LNCAP (cell line): ENCODE measurements around the gene EIF4E1B.

Source experiments
- CTCF ChIP-seq: fragments of 450-650 bp; IDR thresholded peaks from 2 replicates; pipeline ENCODE4 v1.5.1; 2017; ENCODE audit warnings: mild to moderate bottlenecking

The EIF4E1B gene

GRCh38 chr5:176629853-176630680, at the start of gene EIF4E1B, which contains the start of gene SNCB:
Gene EIF4E1B, plus strand, starts transcription at chr5:176630675. Its CDS starts 12,113 bp downstream, at chr5:176642788.
Gene SNCB, minus strand, starts transcription at chr5:176630534. Its CDS starts 880 bp downstream, at chr5:176629654.
- TF ChIP-seq CTCF: no peak

- no peak for TF ChIP-seq CTCF
These were observed 49.1 kb upstream of the EIF4E1B start for GRCh38 chr5:176581361-176581760.

GRCh38 chr5:176583076-176583475, 47.4 kb upstream of the EIF4E1B start:
- no peak for TF ChIP-seq CTCF

- TF ChIP-seq CTCF: no peak
These were observed 43.1 kb upstream of the EIF4E1B start for GRCh38 chr5:176587398-176587797.

- no peak for TF ChIP-seq CTCF
These were observed 42.2 kb upstream of the EIF4E1B start for GRCh38 chr5:176588297-176588696.

- TF ChIP-seq CTCF: no peak
These were observed 41.3 kb upstream of the EIF4E1B start for GRCh38 chr5:176589039-176589769.

- no peak for TF ChIP-seq CTCF
These were observed 40.3 kb upstream of the EIF4E1B start for GRCh38 chr5:176590035-176590717.
